ENCODE measurements around the gene ELOB. TPM values are rescaled to one million over a fixed set of nuclear protein-coding genes. Genes with fewer than 3 reads are reported as not detected.

The ELOB gene
- total and polyA plus RNA-seq, 8 donors, result 69.9 to 318 (median 101) TPM

DNA sequence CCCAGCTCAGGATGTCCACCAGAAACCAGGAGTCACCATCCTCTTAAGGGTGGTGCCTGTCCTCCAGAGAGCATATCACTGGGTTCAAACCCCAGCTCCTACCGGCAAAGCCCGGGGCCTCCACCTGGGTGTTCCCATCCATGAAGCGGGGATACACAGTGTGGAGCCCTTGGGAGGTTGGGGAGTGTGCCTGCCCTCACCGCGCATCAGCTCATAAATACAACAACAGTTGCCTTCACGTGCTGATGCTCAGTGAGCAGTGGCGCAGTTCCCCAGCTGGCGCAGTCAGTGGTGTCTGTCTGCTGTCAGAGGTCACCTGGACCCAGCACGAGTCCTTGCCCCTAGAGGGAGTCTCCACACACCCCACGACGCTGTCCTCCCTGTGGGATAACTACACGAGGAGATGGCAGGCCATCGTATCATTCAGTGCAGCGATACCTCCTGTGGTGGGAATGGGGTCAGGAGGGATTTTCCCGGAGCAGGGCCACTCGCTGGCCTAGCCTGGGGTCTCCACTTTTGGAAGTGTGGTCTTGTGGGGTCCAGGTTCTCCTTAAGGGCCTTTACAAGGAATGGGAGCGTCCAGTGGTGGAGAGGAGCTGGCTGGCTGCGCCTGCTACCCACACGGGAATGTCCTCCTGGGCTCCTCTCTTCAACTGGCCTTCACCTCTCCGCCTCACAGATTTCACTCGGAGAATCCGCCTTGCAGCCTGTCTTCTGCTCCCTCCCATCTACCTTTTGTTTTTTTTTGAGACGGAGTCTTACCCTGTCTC is 2.3 kb upstream of the ELOB start:
- 86 to 89% methylated on average over 23 of the region's 23 CpGs for WGBS, 2 donors

DNA sequence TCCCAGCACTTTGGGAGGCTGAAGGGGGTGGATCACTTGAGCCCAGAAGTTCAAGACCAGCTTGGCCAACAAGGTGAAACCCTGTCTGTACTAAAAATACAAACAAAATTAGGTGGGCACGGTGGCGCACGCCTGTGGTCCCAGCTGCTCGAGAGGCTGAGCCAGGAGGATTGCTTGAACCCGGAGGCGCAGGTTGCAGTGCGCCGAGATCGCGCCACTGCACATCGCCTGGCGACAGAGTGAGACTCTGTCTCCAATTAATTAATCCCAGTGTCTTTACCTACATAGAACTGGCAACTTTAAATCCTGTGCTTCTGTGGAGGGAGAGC is 1.5 kb upstream of the ELOB start:
- peak overlapping the region; percentile 86 to 100 (median 99) for H3K4me3 ChIP-seq

More for the DNA sequence above, 2.3 kb upstream of the ELOB start:
- Histone ChIP-seq H3K36me3 (peaks cover 0 to 5% (median 0%) of the 10 kb centered on the region in 3 donors), H3K4me1 (peaks cover 8 to 20% (median 8%) of the 10 kb centered on the region in 3 donors), H3K4me3 (no peak overlapping the region), H3K9me3 (no peaks in the 10 kb centered on the region), H3K27me3 (no peaks in the 10 kb centered on the region), H3K27ac (no peak overlapping the region)
- intact Hi-C loops (cut with DNase I), result no loop called here
- DNase-seq (peak in 3 of 6 donors; percentile 3 to 55 (median 40)), FAIRE-seq (no peak), ATAC-seq (no peak)
- TF ChIP-seq, protein P1, sequence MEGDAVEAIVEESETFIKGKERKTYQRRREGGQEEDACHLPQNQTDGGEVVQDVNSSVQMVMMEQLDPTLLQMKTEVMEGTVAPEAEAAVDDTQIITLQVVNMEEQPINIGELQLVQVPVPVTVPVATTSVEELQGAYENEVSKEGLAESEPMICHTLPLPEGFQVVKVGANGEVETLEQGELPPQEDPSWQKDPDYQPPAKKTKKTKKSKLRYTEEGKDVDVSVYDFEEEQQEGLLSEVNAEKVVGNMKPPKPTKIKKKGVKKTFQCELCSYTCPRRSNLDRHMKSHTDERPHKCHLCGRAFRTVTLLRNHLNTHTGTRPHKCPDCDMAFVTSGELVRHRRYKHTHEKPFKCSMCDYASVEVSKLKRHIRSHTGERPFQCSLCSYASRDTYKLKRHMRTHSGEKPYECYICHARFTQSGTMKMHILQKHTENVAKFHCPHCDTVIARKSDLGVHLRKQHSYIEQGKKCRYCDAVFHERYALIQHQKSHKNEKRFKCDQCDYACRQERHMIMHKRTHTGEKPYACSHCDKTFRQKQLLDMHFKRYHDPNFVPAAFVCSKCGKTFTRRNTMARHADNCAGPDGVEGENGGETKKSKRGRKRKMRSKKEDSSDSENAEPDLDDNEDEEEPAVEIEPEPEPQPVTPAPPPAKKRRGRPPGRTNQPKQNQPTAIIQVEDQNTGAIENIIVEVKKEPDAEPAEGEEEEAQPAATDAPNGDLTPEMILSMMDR (IDR thresholded peaks at IDR 0.05), result no peak

DNA sequence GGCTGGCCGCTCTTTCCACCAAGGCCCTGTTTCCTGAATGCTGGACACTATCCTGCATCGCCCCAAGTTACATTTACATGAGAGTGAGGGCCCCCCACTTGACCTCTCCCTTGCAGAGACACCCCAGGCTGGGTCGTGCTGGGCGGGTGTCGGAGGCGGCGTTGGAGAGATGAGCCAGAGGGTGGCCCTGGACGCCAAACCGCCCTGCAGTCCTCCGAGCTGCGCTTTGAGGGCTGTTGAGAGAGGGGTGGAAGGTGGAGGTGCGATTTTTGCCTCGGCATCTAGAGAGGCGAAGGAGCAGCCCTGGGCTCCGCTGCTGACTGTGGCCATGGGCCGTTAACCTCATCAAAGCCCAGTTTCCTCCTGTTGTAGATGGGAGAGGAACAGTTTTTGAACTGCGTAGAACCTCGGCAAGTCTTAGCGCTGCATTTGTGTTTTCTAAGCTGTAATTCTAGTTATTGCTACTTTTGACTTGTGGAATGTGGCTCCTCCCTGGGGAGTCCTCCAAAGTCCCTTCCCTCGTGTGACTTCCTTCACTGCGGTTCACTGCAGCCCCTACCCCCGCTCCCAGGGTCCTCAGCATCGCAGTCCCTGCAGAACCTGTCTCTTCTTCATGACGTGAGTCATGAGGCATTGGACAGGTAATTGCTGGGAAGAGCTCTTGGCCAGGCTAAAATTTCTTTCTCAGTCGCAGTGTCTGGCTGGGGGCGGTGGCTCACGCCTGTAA is 986 bp upstream of the ELOB start:
- Histone ChIP-seq H3K27me3 (no peaks in the 10 kb centered on the region), H3K27ac (peak overlapping the region; percentile 99 to 100 (median 100)), H3K4me1 (peaks cover 8 to 20% (median 8%) of the 10 kb centered on the region in 3 donors), H3K9me3 (no peaks in the 10 kb centered on the region), H3K4me3 (peak overlapping the region; percentile 86 to 100 (median 99)), H3K36me3 (peaks cover 0 to 5% (median 0%) of the 10 kb centered on the region in 3 donors)
- peak in 3 of 6 donors; percentile 34 to 62 (median 54) for DNase-seq
- intact Hi-C loops (cut with DNase I), result no loop called here
- TF ChIP-seq, protein P1 (IDR thresholded peaks at IDR 0.05), result no peak
- WGBS, 2 donors, result 11 to 12% methylated on average over 27 of the region's 27 CpGs
- no peak for FAIRE-seq
- peak; percentile 46 to 57 (median 52) for ATAC-seq

More for the DNA sequence above, 1.5 kb upstream of the ELOB start:
- 94 to 95% methylated on average over 12 of the region's 12 CpGs for WGBS, 2 donors
- Histone ChIP-seq H3K27me3 (no peaks in the 10 kb centered on the region), H3K36me3 (peaks cover 0 to 5% (median 0%) of the 10 kb centered on the region in 3 donors), H3K9me3 (no peaks in the 10 kb centered on the region), H3K27ac (peak overlapping the region in 2 of 4 donors; percentile 99 to 100), H3K4me1 (peaks cover 8 to 20% (median 8%) of the 10 kb centered on the region in 3 donors)
- ATAC-seq (no peak), FAIRE-seq (no peak), DNase-seq (no peak)
- intact Hi-C loops (cut with DNase I), result no loop called here
- TF ChIP-seq, protein P1 (IDR thresholded peaks at IDR 0.05), result no peak

DNA sequence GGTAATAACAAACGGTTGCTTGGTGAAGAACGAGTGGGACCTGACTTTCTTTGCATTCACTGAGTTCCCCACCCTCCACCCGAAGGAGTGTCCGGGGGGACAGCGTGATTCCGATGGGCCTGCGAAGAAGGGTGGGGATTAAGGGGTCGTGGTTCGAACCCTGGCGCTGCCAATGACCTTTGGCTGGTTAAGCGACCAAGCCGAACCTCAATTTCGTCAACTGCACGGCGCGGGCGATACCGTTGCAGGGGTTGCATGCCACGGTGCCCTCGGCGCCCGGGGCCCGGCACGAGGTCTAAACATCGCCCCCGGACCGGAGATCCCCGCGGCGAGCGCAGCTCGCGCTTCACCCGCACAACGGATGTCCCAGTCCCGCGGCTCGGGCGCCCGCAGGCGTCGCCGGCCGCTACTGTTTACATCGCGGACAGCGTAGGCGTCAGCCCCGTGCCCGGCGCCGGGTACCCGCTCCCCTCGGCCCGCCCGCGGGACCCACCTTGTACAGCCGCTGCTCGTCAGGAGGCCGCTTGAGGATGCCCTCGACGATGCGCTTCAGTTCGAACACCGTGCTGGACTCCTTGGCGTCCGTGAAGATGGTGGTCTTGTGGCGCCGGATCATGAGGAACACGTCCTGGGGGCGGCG is 460 bp downstream of the ELOB start:
- peak overlapping the region; percentile 92 to 100 (median 99) for H3K4me3 ChIP-seq
- no peaks in the 10 kb centered on the region for H3K27me3 ChIP-seq
- H3K4me1 ChIP-seq, result peaks cover 8 to 20% (median 8%) of the 10 kb centered on the region in 3 donors
- peak overlapping the region in 3 of 4 donors; percentile 17 to 49 (median 37) for H3K27ac ChIP-seq
- no peak for FAIRE-seq
- 0% methylated on average over 61 to 72 of the region's 72 CpGs for WGBS, 2 donors
- intact Hi-C loops (cut with DNase I), result no loop called here
- ATAC-seq, result peak in 3 of 4 donors; percentile 2 to 6 (median 3)
- TF ChIP-seq, protein P1 (IDR thresholded peaks at IDR 0.05), result no peak
- H3K36me3 ChIP-seq, result peaks cover 0 to 6% (median 6%) of the 10 kb centered on the region in 3 donors
- DNase-seq, result peak in 2 of 6 donors; percentile 75 to 80
- no peaks in the 10 kb centered on the region for H3K9me3 ChIP-seq
